ENCODE results near the gene CRYGN. TPM values are rescaled to one million over a fixed set of nuclear protein-coding genes. Genes with fewer than 3 reads are reported as not detected.

Gene CRYGN
- total and polyA plus RNA-seq, 2 donors from 2014 or later, result 0.22 TPM; not detected in 1

GRCh38 chr7:151404216-151405011 lies 35.5 kb downstream of the CRYGN start:
- Histone ChIP-seq H3K4me1 (ENCODE audit: control insufficient read depth in 2 of 3, insufficient read depth in 2 of 3, low read depth in 1 of 3, low read length in 3 of 3) (peaks cover 0 to 7% (median 4%) of the 10 kb centered on the region in 3 donors), H3K27ac (ENCODE audit: low read depth in 2 of 2, low read length in 2 of 2) (no peak overlapping the region), H3K27me3 (ENCODE audit: control insufficient read depth, insufficient read depth, low read length) (no peaks in the 10 kb centered on the region), H3K4me3 (ENCODE audit: low read length in 3 of 3) (no peak overlapping the region), H3K9me3 (ENCODE audit: control insufficient read depth in 2 of 3, insufficient read depth in 1 of 3, low read length in 3 of 3) (no peaks in the 10 kb centered on the region), H3K9ac (ENCODE audit: low read length in 3 of 3) (no peak overlapping the region), H3K36me3 (ENCODE audit: control insufficient read depth in 2 of 3, insufficient read depth in 3 of 3, low read length in 3 of 3) (no peaks in the 10 kb centered on the region)
- DNase-seq (peak in 3 of 5 donors; percentile 35 to 90 (median 61)), FAIRE-seq (no peak)
- no peak for TF ChIP-seq CTCF (IDR thresholded peaks at IDR 0.05; ENCODE audit: borderline replicate concordance, extremely low read depth, insufficient read depth)
- intact Hi-C loops (cut with DNase I), result no loop called here

- no peak for TF ChIP-seq CTCF (IDR thresholded peaks at IDR 0.05; ENCODE audit: borderline replicate concordance, extremely low read depth, insufficient read depth)
- no peak for FAIRE-seq
- no peak overlapping the region for H3K27ac ChIP-seq (ENCODE audit: low read depth in 2 of 2, low read length in 2 of 2)
Measured at GRCh38 chr7:151403764-151404163, 36.2 kb downstream of the CRYGN start.

DNA sequence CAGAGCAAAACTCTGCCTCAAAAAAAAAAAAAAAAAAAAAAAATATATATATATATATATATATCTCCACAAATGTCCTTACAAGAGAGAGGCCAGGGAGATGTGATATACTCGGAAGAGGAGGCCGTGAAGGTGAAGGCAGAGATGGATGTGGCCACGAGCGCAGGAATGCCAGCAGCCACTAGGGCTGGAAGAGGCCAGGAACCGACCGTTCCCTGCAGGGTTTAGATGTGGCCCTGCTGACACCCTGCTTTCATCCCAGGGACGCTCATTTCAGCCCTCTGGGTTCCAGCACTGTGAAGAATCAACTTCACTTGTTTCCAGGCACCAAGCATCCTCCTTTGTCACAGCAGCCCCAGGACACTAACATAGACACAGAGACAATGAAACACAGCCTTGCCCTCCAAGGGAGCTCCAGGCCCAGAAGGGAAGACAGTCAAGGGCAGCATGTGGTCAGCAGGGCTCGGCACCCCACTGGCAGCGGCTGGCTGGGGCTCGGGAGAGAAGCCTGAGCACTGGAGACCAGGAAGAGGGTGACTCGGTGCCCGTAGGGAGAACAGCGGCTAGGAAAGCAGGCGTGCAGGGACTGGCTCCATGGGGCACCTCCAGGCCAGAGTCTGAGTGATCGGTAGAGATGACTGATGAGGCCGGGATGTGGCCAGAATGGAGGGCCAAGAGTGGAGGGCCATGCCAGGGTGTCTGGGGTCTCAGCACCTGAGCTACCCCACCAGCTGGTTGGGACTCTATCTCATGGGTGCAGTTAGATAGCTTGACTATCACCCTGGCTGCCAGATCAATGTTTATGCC lies 37.7 kb downstream of the CRYGN start:
- FAIRE-seq (no peak), DNase-seq (peak in 1 of 5 donors; percentile 51)
- H3K36me3 ChIP-seq (ENCODE audit: control insufficient read depth in 2 of 3, insufficient read depth in 3 of 3, low read length in 3 of 3), result peaks cover 0 to 8% (median 0%) of the 10 kb centered on the region in 3 donors
- peaks cover 0 to 3% (median 0%) of the 10 kb centered on the region in 3 donors for H3K9me3 ChIP-seq (ENCODE audit: control insufficient read depth in 2 of 3, insufficient read depth in 1 of 3, low read length in 3 of 3)
- no peak for TF ChIP-seq CTCF (IDR thresholded peaks at IDR 0.05; ENCODE audit: borderline replicate concordance, extremely low read depth, insufficient read depth)
- no peaks in the 10 kb centered on the region for H3K27me3 ChIP-seq (ENCODE audit: control insufficient read depth, insufficient read depth, low read length)
- H3K27ac ChIP-seq (ENCODE audit: low read depth in 2 of 2, low read length in 2 of 2), result no peak overlapping the region
- H3K9ac ChIP-seq (ENCODE audit: low read length in 3 of 3), result no peak overlapping the region
- peaks cover 0 to 6% (median 4%) of the 10 kb centered on the region in 3 donors for H3K4me1 ChIP-seq (ENCODE audit: control insufficient read depth in 2 of 3, insufficient read depth in 2 of 3, low read depth in 1 of 3, low read length in 3 of 3)
- no peak overlapping the region for H3K4me3 ChIP-seq (ENCODE audit: low read length in 3 of 3)
- intact Hi-C loops (cut with DNase I), result no loop called here

More at GRCh38 chr7:151403764-151404163, 36.2 kb downstream of the CRYGN start:
- Histone ChIP-seq H3K4me3 (ENCODE audit: low read length in 3 of 3) (no peak overlapping the region), H3K9me3 (ENCODE audit: control insufficient read depth in 2 of 3, insufficient read depth in 1 of 3, low read length in 3 of 3) (no peaks in the 10 kb centered on the region), H3K4me1 (ENCODE audit: control insufficient read depth in 2 of 3, insufficient read depth in 2 of 3, low read depth in 1 of 3, low read length in 3 of 3) (peaks cover 0 to 5% (median 4%) of the 10 kb centered on the region in 3 donors), H3K36me3 (ENCODE audit: control insufficient read depth in 2 of 3, insufficient read depth in 3 of 3, low read length in 3 of 3) (no peaks in the 10 kb centered on the region), H3K27me3 (ENCODE audit: control insufficient read depth, insufficient read depth, low read length) (no peaks in the 10 kb centered on the region), H3K9ac (ENCODE audit: low read length in 3 of 3) (no peak overlapping the region)
- intact Hi-C loops (cut with DNase I), result no loop called here
- DNase-seq, result peak in 1 of 5 donors; percentile 36
